Measurements from ENCODE around the gene VAV2. TPM values are rescaled to one million over a fixed set of nuclear protein-coding genes. Genes with fewer than 3 reads are reported as not detected.

Gene VAV2
- total and polyA plus RNA-seq, 2 experiments from 2014 or later = 8.1 to 28.9 TPM

- no peak for TF ChIP-seq JUNB (IDR thresholded peaks at IDR 0.05; ENCODE audit: unreplicated experiment)
- TF ChIP-seq NANOG (IDR thresholded peaks at IDR 0.05; ENCODE audit: borderline replicate concordance) = no peak
- no peak for TF ChIP-seq EZH2phosphoT487 (IDR thresholded peaks at IDR 0.05; ENCODE audit: unreplicated experiment)
Observed at GRCh38 chr9:133913571-133914369, 78.4 kb downstream of the VAV2 start (continued).

GRCh38 chr9:133910855-133911514 is 81.1 kb downstream of the VAV2 start:
- Histone ChIP-seq H3K4me3 (no peak overlapping the region), H3K4me2 (no peak overlapping the region), H2AFZ (no peak overlapping the region), H3K36me3 (ENCODE audit: insufficient read depth) (no peaks in the 10 kb centered on the region), H3F3A (replicated peaks; ENCODE audit: low read depth) (no peaks in the 10 kb centered on the region), H4K20me1 (replicated peaks; ENCODE audit: insufficient read depth) (0 out of 2 replicates have a peak, but pooled peaks cover 4% of the 10 kb centered on the region), H3K27ac (ENCODE audit: low read depth) (no peak overlapping the region), H3K4me1 (ENCODE audit: insufficient read depth) (peaks cover 5% of the 10 kb centered on the region), H3K9me2 (ENCODE audit: insufficient read depth) (no peaks in the 10 kb centered on the region), H3K79me2 (replicated peaks; ENCODE audit: insufficient read depth) (peaks cover 68% of the 10 kb centered on the region), H3K27me3 (ENCODE audit: insufficient read depth) (no peaks in the 10 kb centered on the region)
- no peak overlapping the region for H3K4me3 Mint-ChIP-seq
- no peaks in the 10 kb centered on the region for H3K36me3 Mint-ChIP-seq (ENCODE audit: low read depth)
- peaks cover 16% of the 10 kb centered on the region for H3K27me3 Mint-ChIP-seq (ENCODE audit: insufficient read depth, low read depth, poor library complexity)
- ATAC-seq = no peak
- TF ChIP-seq REST (IDR thresholded peaks at IDR 0.05; ENCODE audit: unreplicated experiment) = no peak
- TF ChIP-seq STAT1 (IDR thresholded peaks at IDR 0.05; ENCODE audit: unreplicated experiment) = no peak
- no peak for TF ChIP-seq NANOG (IDR thresholded peaks at IDR 0.05; ENCODE audit: borderline replicate concordance)
- TF ChIP-seq ETS1 (IDR thresholded peaks at IDR 0.05) = no peak
- no peak for TF ChIP-seq ZNF114 (CRISPR knock-in tag; IDR thresholded peaks at IDR 0.05)
- TF ChIP-seq POLR2AphosphoS5 (IDR thresholded peaks at IDR 0.05; ENCODE audit: low read depth) = no peak
- no peak for TF ChIP-seq ZNF331 (CRISPR knock-in tag; IDR thresholded peaks at IDR 0.05; ENCODE audit: low read depth)
- TF ChIP-seq CTCF (conservative IDR thresholded peaks at IDR 0.05; ENCODE audit: low read depth in 2 of 2) = no peak
- no peak for TF ChIP-seq EZH2phosphoT487 (IDR thresholded peaks at IDR 0.05; ENCODE audit: unreplicated experiment)
- TF ChIP-seq JUNB (IDR thresholded peaks at IDR 0.05; ENCODE audit: unreplicated experiment) = no peak
- H3K27ac Mint-ChIP-seq = no peak overlapping the region; the same call in 1 of the 2 replicates
- peaks cover 34% of the 10 kb centered on the region for H3K4me1 Mint-ChIP-seq
- no peaks in the 10 kb centered on the region for H3K9me3 Mint-ChIP-seq
- DNase-seq (ENCODE audit: low spot score) = no peak

All from GM23338 (cell line).